OCI-LY1 (cell line): Measurements from ENCODE around the gene IREB2.

Experiments used
- H2AFZ ChIP-seq: fragments of 200-600 bp; sonication (generic), shearing (Covaris generic); 2 replicates; pipeline ENCODE4 v1.6.0; 2014; ENCODE audit warnings: antibody characterized with exemption, mild to moderate bottlenecking, low read length
- H3F3A ChIP-seq: fragments of 200-600 bp; sonication (generic), shearing (Covaris generic); 2 replicates; pipeline ENCODE4 v1.6.0; 2014; ENCODE audit warnings: mild to moderate bottlenecking, antibody characterized with exemption, low read length, moderate library complexity; ENCODE audit not compliant: insufficient read depth
- H3K27ac ChIP-seq: fragments of 200-600 bp; sonication (generic); 2 replicates; pipeline ENCODE4 v1.5.1; 2014; ENCODE audit warnings: low read length, mixed run types, mild to moderate bottlenecking, low read depth; ENCODE audit not compliant: poor library complexity, severe bottlenecking
- H3K27me3 ChIP-seq: fragments of 200-600 bp; sonication (generic); 2 replicates; pipeline ENCODE4 v1.6.0; 2014; ENCODE audit warnings: antibody characterized with exemption, mild to moderate bottlenecking, low read length, moderate library complexity; ENCODE audit not compliant: insufficient read depth
- H3K36me3 ChIP-seq: fragments of 200-600 bp; sonication (generic); 2 replicates; pipeline ENCODE4 v1.6.1; 2014; ENCODE audit warnings: mild to moderate bottlenecking, antibody characterized with exemption, low read length, moderate library complexity, mixed read lengths; ENCODE audit not compliant: insufficient read depth
- H3K4me1 ChIP-seq: fragments of 200-600 bp; sonication (generic); 2 replicates; pipeline ENCODE4 v1.5.1; 2014; ENCODE audit warnings: mild to moderate bottlenecking, low read length, moderate library complexity; ENCODE audit not compliant: insufficient read depth, severe bottlenecking
- H3K4me2 ChIP-seq: fragments of 200-600 bp; sonication (generic), shearing (Covaris generic); 2 replicates; pipeline ENCODE4 v1.6.1; 2014; ENCODE audit warnings: low read length
- H3K4me3 ChIP-seq: fragments of 200-600 bp; sonication (generic); 2 replicates; pipeline ENCODE4 v1.5.1; 2014; ENCODE audit warnings: low read length, low read depth, mild to moderate bottlenecking, mixed read lengths; ENCODE audit not compliant: poor library complexity, severe bottlenecking
- H3K79me2 ChIP-seq: fragments of 200-600 bp; shearing (Covaris generic); 2 replicates; pipeline ENCODE4 v1.6.1; 2016; ENCODE audit warnings: mixed run types, low read length, mixed read lengths; ENCODE audit not compliant: insufficient read depth
- H3K9ac ChIP-seq: fragments of 200-600 bp; sonication (generic), shearing (Covaris generic); 2 replicates; pipeline ENCODE4 v1.6.1; 2014; ENCODE audit warnings: mild to moderate bottlenecking, low read length, mixed read lengths
- H3K9me2 ChIP-seq: fragments of 200-600 bp; sonication (generic), shearing (Covaris generic); 2 replicates; pipeline ENCODE4 v1.6.1; 2014; ENCODE audit warnings: low read depth, mild to moderate bottlenecking, low read length, mixed read lengths
- H3K9me3 ChIP-seq: fragments of 200-600 bp; shearing (Covaris generic); 2 replicates; pipeline ENCODE4 v1.6.1; 2014; ENCODE audit warnings: low read length, mixed read lengths
- H4K20me1 ChIP-seq: fragments of 200-600 bp; sonication (generic), shearing (Covaris generic); 2 replicates; pipeline ENCODE4 v1.6.0; 2016; ENCODE audit warnings: mild to moderate bottlenecking, low read length; ENCODE audit not compliant: insufficient read depth
- EZH2 ChIP-seq: fragments of 200-600 bp; sonication (generic), shearing (Covaris generic); IDR thresholded peaks from 2 replicates; pipeline ENCODE4 v1.8.0; 2017; ENCODE audit warnings: borderline replicate concordance, mixed run types, mild to moderate bottlenecking, antibody characterized with exemption, low read length, moderate library complexity, mixed read lengths
- TF ChIP-seq, protein P1 (sequence below): fragments of 200-600 bp; sonication (generic), shearing (Covaris generic); IDR thresholded peaks from 2 replicates; pipeline ENCODE4 v1.5.1; 2017; ENCODE audit warnings: mild to moderate bottlenecking, antibody characterized with exemption, low read length, moderate library complexity, mixed read lengths

The IREB2 gene

DNA sequence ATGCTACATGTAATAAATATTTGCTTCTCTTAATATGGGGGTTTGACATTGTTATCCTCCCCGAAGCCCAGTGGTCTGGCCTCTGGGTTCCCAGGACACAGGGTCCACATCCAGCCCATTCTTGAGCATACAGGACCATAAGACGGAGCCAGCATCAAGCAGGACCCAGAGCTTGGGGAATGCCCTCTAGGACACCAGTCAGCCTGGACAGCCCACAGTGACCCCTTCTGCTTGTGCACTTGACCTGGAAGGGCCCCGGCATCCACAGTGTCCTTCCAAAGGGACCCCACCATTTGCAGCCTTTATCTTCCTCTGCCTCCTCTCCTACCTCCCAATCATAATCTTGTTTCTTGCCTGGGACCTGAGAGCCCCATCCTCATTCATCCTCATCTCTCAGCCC is 46.2 kb upstream of the IREB2 start:
- Histone ChIP-seq H3K27me3 (no peaks in the 10 kb centered on the region; the same call in 1 of the 2 replicates), H3K9me3 (no peaks in the 10 kb centered on the region), H3K36me3 (no peaks in the 10 kb centered on the region), H3K4me3 (no peak overlapping the region), H3K4me2 (no peak overlapping the region), H3F3A (no peaks in the 10 kb centered on the region), H3K9me2 (no peaks in the 10 kb centered on the region), H3K9ac (no peak overlapping the region), H2AFZ (no peak overlapping the region), H3K27ac (no peak overlapping the region), H3K4me1 (no peaks in the 10 kb centered on the region), H3K79me2 (no peaks in the 10 kb centered on the region), H4K20me1 (no peaks in the 10 kb centered on the region)
- TF ChIP-seq, protein P1, sequence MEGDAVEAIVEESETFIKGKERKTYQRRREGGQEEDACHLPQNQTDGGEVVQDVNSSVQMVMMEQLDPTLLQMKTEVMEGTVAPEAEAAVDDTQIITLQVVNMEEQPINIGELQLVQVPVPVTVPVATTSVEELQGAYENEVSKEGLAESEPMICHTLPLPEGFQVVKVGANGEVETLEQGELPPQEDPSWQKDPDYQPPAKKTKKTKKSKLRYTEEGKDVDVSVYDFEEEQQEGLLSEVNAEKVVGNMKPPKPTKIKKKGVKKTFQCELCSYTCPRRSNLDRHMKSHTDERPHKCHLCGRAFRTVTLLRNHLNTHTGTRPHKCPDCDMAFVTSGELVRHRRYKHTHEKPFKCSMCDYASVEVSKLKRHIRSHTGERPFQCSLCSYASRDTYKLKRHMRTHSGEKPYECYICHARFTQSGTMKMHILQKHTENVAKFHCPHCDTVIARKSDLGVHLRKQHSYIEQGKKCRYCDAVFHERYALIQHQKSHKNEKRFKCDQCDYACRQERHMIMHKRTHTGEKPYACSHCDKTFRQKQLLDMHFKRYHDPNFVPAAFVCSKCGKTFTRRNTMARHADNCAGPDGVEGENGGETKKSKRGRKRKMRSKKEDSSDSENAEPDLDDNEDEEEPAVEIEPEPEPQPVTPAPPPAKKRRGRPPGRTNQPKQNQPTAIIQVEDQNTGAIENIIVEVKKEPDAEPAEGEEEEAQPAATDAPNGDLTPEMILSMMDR = no peak
- no peak for TF ChIP-seq EZH2

DNA sequence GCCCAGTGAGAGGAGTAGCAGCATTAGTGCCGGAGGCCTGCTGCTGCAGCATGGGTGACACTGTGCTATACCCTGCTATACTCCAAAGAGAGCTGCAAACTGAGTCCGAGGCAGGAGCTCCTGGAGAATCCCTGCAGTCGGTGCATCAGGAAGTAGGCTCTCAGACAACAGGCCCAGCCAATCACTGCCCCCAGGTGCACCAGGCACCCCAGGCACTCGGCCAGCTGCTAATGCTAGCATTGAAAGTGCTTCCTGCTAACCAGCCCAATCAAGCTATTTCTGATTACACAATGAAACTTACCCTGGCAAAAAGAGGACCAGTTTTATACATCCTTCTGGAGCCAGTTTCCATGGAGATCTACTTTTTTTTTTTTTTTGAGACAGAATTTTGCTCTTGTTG is 45.6 kb upstream of the IREB2 start:
- Histone ChIP-seq H3K9me3 (no peaks in the 10 kb centered on the region), H3K4me2 (no peak overlapping the region), H3K9me2 (no peaks in the 10 kb centered on the region), H3K4me3 (no peak overlapping the region), H3K79me2 (no peaks in the 10 kb centered on the region), H3K9ac (no peak overlapping the region), H3K27me3 (no peaks in the 10 kb centered on the region; the same call in 1 of the 2 replicates), H3F3A (no peaks in the 10 kb centered on the region), H3K4me1 (no peaks in the 10 kb centered on the region), H2AFZ (no peak overlapping the region), H4K20me1 (no peaks in the 10 kb centered on the region), H3K27ac (no peak overlapping the region), H3K36me3 (no peaks in the 10 kb centered on the region)
- TF ChIP-seq EZH2 = no peak
- TF ChIP-seq, protein P1 = no peak

DNA sequence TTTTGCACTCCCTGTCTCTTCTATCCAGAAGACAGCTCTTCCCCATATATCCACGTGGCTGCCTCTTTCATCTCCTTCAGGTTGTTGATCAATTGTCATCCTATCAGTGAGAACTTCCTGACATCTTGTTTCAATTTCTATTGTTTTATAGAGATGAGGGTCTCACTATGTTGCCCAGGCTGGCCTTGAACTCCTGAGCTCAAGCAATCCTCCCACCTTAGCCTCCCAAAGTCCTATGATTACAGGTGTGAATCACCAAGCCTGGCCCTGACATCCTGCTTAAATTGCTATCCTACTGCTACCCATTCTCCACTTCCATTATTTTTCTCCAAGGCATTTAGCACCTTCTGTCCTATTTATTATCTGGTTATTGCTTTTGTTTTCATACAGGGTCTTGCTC is 44.9 kb upstream of the IREB2 start:
- Histone ChIP-seq H3K9me2 (no peaks in the 10 kb centered on the region), H3K9ac (no peak overlapping the region), H3F3A (no peaks in the 10 kb centered on the region), H3K36me3 (no peaks in the 10 kb centered on the region), H3K4me1 (no peaks in the 10 kb centered on the region), H3K9me3 (no peaks in the 10 kb centered on the region), H3K27me3 (no peaks in the 10 kb centered on the region; the same call in 1 of the 2 replicates), H3K79me2 (no peaks in the 10 kb centered on the region), H3K4me3 (no peak overlapping the region), H2AFZ (no peak overlapping the region), H3K27ac (no peak overlapping the region), H3K4me2 (no peak overlapping the region), H4K20me1 (no peaks in the 10 kb centered on the region)
- no peak for TF ChIP-seq EZH2
- TF ChIP-seq, protein P1 = no peak
